Measurements from ENCODE around the gene MYH6. TPM values are rescaled to one million over a fixed set of nuclear protein-coding genes. Genes with fewer than 3 reads are reported as not detected.

Gene MYH6
- total RNA-seq, 1 experiment from 2014 or later = 0.07 TPM

DNA sequence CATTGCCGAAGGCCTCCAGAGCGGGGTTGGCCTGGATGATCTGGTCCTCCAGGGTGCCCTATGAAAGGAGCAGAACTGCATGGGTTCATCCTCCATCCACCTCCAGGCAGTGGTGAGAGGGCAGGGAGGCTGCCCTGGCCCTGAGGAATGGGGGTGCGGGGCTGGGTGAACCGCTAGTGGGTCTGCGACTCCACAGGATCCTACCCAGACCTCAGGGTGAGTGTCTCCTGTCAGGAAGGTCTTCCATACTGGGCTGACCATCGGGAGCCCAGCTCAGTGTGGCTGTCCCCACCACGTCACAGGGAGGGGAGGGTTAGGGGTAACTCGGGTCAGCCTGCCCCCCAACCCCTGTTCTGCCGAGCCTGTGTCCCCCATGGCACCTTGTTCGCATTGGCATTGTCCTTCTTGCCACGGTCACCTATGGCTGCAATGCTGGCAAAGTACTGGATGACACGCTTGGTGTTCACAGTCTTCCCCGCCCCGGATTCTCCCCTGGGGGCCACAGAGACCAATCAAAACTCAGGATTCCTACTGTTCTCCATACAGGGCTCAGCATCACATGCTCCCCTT is 3.7 kb downstream of the MYH6 start:
- Histone ChIP-seq H2BK5ac (ENCODE audit: insufficient read length, low read length) (no peak overlapping the region), H3K27me3 (ENCODE audit: insufficient read depth, low read length) (no peaks in the 10 kb centered on the region), H4K5ac (ENCODE audit: insufficient read length, low read depth, low read length) (no peak overlapping the region), H3K23ac (ENCODE audit: insufficient read length, low read depth, low read length) (no peak overlapping the region), H3K9me3 (ENCODE audit: control insufficient read depth, low read depth, low read length) (no peaks in the 10 kb centered on the region), H2BK15ac (ENCODE audit: low read depth, low read length) (no peak overlapping the region), H3K14ac (ENCODE audit: insufficient read depth, low read length) (no peak overlapping the region; the same call in 1 of the 2 replicates), H3K4me1 (ENCODE audit: insufficient read depth, low read length) (no peaks in the 10 kb centered on the region), H3K27ac (ENCODE audit: insufficient read length, low read depth, low read length) (no peak overlapping the region), H2BK12ac (ENCODE audit: insufficient read length, low read depth, low read length) (no peak overlapping the region), H4K20me1 (ENCODE audit: control insufficient read depth, insufficient read depth, insufficient read length) (no peaks in the 10 kb centered on the region), H3T11ph (ENCODE audit: low read length) (no peak overlapping the region), H2BK120ac (ENCODE audit: low read depth, low read length, poor library complexity, severe bottlenecking) (no peak overlapping the region), H4K91ac (ENCODE audit: insufficient read length, low read depth, low read length) (no peak overlapping the region), H3K9ac (ENCODE audit: extremely low read depth, insufficient read length, low read length) (no peak overlapping the region), H4K8ac (replicated peaks; ENCODE audit: insufficient read length, low read depth, low read length) (no peak overlapping the region), H2AK5ac (ENCODE audit: insufficient read length, low read length) (no peak overlapping the region), H3K18ac (ENCODE audit: insufficient read length, low read depth, low read length) (no peak overlapping the region), H2AFZ (ENCODE audit: low read length) (no peak overlapping the region), H3K4me2 (ENCODE audit: insufficient read depth, insufficient read length, low read length) (no peak overlapping the region), H3K4ac (ENCODE audit: low read depth, low read length) (no peak overlapping the region), H3K79me2 (ENCODE audit: insufficient read depth, low read length) (no peaks in the 10 kb centered on the region), H3K56ac (ENCODE audit: insufficient read length, low read depth, low read length) (no peak overlapping the region), H2BK20ac (ENCODE audit: low read depth, low read length, poor library complexity, severe bottlenecking) (no peak overlapping the region), H3K79me1 (ENCODE audit: insufficient read depth, low read depth, low read length, poor library complexity, severe bottlenecking) (no peaks in the 10 kb centered on the region), H3K23me2 (ENCODE audit: insufficient read length, low read depth, low read length, poor library complexity, severe bottlenecking) (no peaks in the 10 kb centered on the region)
- DNase-seq = no peak
- no peak overlapping the region for H3K27ac Mint-ChIP-seq
- no peak overlapping the region for H3K4me3 Mint-ChIP-seq
- no peaks in the 10 kb centered on the region for H3K36me3 Mint-ChIP-seq (ENCODE audit: insufficient read depth in 1 of 3, low read depth in 3 of 3)
- WGBS (ENCODE audit: extremely low coverage, insufficient read length, low lambda C conversion rate) = no CpG with 5 or more reads among the region's 14 CpGs
- no peaks in the 10 kb centered on the region for H3K9me3 Mint-ChIP-seq
- H3K4me1 Mint-ChIP-seq = peaks cover 11 to 20% of the 10 kb centered on the region in 2 experiments
- H3K27me3 Mint-ChIP-seq (ENCODE audit: low read depth) = peaks cover 60% of the 10 kb centered on the region
- TF ChIP-seq, protein P1, sequence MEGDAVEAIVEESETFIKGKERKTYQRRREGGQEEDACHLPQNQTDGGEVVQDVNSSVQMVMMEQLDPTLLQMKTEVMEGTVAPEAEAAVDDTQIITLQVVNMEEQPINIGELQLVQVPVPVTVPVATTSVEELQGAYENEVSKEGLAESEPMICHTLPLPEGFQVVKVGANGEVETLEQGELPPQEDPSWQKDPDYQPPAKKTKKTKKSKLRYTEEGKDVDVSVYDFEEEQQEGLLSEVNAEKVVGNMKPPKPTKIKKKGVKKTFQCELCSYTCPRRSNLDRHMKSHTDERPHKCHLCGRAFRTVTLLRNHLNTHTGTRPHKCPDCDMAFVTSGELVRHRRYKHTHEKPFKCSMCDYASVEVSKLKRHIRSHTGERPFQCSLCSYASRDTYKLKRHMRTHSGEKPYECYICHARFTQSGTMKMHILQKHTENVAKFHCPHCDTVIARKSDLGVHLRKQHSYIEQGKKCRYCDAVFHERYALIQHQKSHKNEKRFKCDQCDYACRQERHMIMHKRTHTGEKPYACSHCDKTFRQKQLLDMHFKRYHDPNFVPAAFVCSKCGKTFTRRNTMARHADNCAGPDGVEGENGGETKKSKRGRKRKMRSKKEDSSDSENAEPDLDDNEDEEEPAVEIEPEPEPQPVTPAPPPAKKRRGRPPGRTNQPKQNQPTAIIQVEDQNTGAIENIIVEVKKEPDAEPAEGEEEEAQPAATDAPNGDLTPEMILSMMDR (conservative IDR thresholded peaks at IDR 0.05) = no peak
